H1 (cell line): ENCODE results near the gene PDZK1IP1. TPM values are rescaled to one million over a fixed set of nuclear protein-coding genes. Genes with fewer than 3 reads are reported as not detected.

ENCODE experiments used
- BACH1 ChIP-seq: IDR thresholded peaks from 2 replicates; pipeline ENCODE4 v1.6.1; 2012; ENCODE audit warnings: low read length, improper control_type of control experiment
- BRCA1 ChIP-seq: IDR thresholded peaks from 2 replicates; pipeline ENCODE4 v1.6.1; 2012; ENCODE audit warnings: low read depth, low read length, improper control_type of control experiment
- RFX5 ChIP-seq: IDR thresholded peaks from 2 replicates; pipeline ENCODE4 v1.6.1; 2011; ENCODE audit warnings: low read depth, low read length, improper control_type of control experiment, borderline replicate concordance
- SIX5 ChIP-seq: IDR thresholded peaks from 2 replicates; pipeline ENCODE4 v1.6.1; 2011; ENCODE audit warnings: mild to moderate bottlenecking, low read depth, low read length
- SRF ChIP-seq: IDR thresholded peaks from 2 replicates; pipeline ENCODE4 v1.6.1; 2011; ENCODE audit warnings: mild to moderate bottlenecking, low read depth, low read length, moderate library complexity
- polyA plus RNA-seq, 7 experiments: library from polyadenylated mRNA; depleted of rRNA in 3 of 7; stranded (reverse) in 5 of 7; unstranded in 2 of 7; fragments of >200 nt in 5 of 7; fragments of 200-250 nt in 2 of 7; gene quantifications; 1 replicate in 5 of 7; 2 replicates in 1 of 7; 4 replicates in 1 of 7; pipeline versions ENCODE4 v1.2.1 to v1.2.3, GENCODE V29; 2011 to 2013; ENCODE audit warnings: missing spikeins in 2 of 7, mixed read lengths in 2 of 7
- total RNA-seq: library from RNA; stranded (reverse); fragmentation: NEBNext Ultra II Directional; extraction: Animal tissue kit (Norgen Biotek cat#: 25700); gene quantifications from 2 replicates; pipeline ENCODE4 v1.2.1, GENCODE V29; 2021

Gene PDZK1IP1
- total and polyA plus RNA-seq, 2 of the 8 experiments (the other 6 are each of a cell fraction or from before 2014, with no cell fraction given) = 0.17 TPM; not detected in 1

DNA sequence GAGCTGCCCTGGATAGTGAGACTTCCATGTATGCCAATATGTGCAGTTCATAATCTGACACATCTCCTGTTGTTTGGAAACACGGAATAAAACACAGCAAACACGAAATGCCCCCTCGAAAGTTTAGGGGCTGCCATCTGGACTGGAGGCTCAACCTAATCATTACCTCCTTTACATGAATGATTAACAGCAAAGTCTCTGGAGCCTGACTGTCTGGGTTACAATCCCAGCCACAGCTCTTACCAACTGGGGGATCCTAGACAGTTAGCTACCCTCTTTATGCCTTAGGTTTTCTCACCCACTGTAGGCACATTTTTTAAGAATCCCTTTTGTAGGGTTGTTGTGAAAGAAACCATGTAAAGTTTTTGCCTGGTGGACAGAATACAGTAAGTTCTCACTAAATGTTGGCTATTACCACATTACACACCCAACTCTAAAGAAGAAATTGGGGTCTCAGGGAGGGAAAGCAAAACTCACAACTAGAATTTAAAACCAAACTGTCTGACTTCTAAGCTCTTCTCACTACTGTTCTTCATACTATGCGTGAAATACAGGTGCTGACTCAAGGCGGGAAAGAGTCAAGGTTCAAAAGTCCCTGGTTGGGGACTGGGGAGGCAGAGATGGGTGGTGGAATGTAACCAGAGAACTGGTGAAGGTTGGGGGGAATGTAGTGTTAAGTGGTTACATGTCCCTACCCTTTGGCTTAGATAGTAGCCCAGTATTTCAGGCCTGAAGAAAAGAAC, 28.4 kb downstream of the PDZK1IP1 start (continued):
- TF ChIP-seq BRCA1 (no peak), SIX5 (no peak), RFX5 (no peak), SRF (no peak), BACH1 (no peak)
